H4 (cell line): Measurements from ENCODE around the gene SLC34A2. TPM values are rescaled to one million over a fixed set of nuclear protein-coding genes. Genes with fewer than 3 reads are reported as not detected.
"Not testable (repeated sequence)": the region's sequence is repeated elsewhere in the genome, so short reads cannot be mapped to it uniquely, and the experiment has no call there.

Experiments
- DNase-seq: peaks from one replicate; pipeline ENCODE4 v3.0.0-alpha.2; 2015; ENCODE audit warnings: low spot score
- total RNA-seq: library from RNA; depleted of rRNA; stranded (reverse); fragments of >200 nt; shearing (Covaris generic); gene quantifications from 2 replicates; pipeline ENCODE4 v1.2.3, GENCODE V29; 2014; rRNA removed

SLC34A2 gene, protein sequence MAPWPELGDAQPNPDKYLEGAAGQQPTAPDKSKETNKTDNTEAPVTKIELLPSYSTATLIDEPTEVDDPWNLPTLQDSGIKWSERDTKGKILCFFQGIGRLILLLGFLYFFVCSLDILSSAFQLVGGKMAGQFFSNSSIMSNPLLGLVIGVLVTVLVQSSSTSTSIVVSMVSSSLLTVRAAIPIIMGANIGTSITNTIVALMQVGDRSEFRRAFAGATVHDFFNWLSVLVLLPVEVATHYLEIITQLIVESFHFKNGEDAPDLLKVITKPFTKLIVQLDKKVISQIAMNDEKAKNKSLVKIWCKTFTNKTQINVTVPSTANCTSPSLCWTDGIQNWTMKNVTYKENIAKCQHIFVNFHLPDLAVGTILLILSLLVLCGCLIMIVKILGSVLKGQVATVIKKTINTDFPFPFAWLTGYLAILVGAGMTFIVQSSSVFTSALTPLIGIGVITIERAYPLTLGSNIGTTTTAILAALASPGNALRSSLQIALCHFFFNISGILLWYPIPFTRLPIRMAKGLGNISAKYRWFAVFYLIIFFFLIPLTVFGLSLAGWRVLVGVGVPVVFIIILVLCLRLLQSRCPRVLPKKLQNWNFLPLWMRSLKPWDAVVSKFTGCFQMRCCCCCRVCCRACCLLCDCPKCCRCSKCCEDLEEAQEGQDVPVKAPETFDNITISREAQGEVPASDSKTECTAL
- not detected in 2 replicates for total RNA-seq

- DNase-seq, result no peak
Measured at GRCh38 chr4:25654971-25655963, at the start of gene SLC34A2. Gene SLC34A2, plus strand, starts transcription at chr4:25655851. Its CDS starts 6,650 bp downstream, at chr4:25662501.

GRCh38 chr4:25608644-25609043, 47.0 kb upstream of the SLC34A2 start:
- no peak for DNase-seq

DNA sequence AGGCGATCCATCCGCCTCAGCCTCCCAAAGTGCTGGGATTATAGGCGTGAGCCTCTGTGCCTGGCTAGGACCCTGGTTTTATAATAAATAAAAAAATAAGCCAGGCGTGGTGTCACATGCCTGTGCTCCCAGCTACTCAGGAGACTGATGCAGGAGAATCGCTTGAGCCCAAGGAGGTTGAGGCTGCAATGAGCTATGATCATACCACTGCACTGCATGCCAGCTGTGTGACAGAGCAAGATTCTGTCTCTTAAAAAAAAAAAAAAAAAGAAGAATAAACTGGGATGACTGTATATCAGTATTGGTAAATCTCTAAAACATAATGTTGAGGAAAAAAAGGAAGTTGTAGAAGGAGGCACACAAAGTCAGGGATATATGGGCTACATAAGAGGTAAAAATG, 45.7 kb upstream of the SLC34A2 start:
- DNase-seq, result no peak

GRCh38 chr4:25613613-25614012, 42.0 kb upstream of the SLC34A2 start:
- DNase-seq, result not testable (repeated sequence)

GRCh38 chr4:25614807-25615206, 40.8 kb upstream of the SLC34A2 start:
- DNase-seq, result no peak

- DNase-seq, result no peak
Measured at GRCh38 chr4:25621027-25621930, 34.4 kb upstream of the SLC34A2 start.

- DNase-seq, result no peak
Measured at GRCh38 chr4:25624616-25625015, 31.0 kb upstream of the SLC34A2 start.

GRCh38 chr4:25628451-25628850, 27.2 kb upstream of the SLC34A2 start:
- DNase-seq, result no peak

- no peak for DNase-seq
Measured at GRCh38 chr4:25632135-25632534, 23.5 kb upstream of the SLC34A2 start.

DNA sequence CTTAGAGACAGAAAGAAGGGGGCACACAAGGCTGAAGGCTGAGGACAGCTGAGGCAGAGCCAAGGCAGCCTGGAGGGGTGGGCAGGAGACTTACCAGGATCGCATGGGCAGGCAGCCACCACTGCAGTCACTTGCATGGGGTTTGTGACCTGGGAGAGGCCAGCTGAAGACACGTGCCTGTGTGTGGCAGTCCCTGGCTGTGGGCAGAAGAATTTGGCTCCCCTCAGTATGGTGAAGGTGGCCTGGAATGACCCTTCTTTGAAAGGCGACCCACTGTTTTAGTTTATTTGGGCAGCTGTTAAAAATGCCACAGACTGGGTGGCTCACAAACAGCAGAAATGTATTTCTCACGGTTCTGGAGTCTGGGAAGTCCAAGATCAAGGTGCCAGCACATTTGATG, 22.1 kb upstream of the SLC34A2 start:
- no peak for DNase-seq

- no peak for DNase-seq
Measured at GRCh38 chr4:25635501-25635900, 20.1 kb upstream of the SLC34A2 start.

- DNase-seq, result no peak
Measured at GRCh38 chr4:25637581-25638220, 17.9 kb upstream of the SLC34A2 start.

DNA sequence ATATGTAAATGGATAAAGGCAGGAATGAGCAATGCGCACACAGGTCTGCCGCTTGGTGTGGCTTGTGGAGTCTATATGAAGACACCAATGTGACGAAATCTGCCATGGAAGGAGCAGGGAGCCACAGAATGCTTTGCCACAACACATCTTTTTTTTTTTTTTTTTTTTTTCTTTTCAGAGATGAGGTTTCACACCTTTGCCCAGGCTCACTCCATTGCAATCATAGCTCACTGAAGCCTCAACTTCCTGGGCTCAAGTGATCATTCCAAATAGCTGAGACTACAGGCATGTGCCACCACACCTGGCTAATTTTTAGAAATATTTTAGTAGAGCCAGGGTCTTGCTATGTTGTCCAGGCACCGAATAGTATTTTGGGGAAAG, 17.4 kb upstream of the SLC34A2 start:
- no peak for DNase-seq

- no peak for DNase-seq
Measured at GRCh38 chr4:25638806-25639205, 16.8 kb upstream of the SLC34A2 start.

- DNase-seq, result no peak
Measured at GRCh38 chr4:25650311-25650710, 5.3 kb upstream of the SLC34A2 start.

- no peak for DNase-seq
Measured at GRCh38 chr4:25651682-25652081, 4.0 kb upstream of the SLC34A2 start.

DNA sequence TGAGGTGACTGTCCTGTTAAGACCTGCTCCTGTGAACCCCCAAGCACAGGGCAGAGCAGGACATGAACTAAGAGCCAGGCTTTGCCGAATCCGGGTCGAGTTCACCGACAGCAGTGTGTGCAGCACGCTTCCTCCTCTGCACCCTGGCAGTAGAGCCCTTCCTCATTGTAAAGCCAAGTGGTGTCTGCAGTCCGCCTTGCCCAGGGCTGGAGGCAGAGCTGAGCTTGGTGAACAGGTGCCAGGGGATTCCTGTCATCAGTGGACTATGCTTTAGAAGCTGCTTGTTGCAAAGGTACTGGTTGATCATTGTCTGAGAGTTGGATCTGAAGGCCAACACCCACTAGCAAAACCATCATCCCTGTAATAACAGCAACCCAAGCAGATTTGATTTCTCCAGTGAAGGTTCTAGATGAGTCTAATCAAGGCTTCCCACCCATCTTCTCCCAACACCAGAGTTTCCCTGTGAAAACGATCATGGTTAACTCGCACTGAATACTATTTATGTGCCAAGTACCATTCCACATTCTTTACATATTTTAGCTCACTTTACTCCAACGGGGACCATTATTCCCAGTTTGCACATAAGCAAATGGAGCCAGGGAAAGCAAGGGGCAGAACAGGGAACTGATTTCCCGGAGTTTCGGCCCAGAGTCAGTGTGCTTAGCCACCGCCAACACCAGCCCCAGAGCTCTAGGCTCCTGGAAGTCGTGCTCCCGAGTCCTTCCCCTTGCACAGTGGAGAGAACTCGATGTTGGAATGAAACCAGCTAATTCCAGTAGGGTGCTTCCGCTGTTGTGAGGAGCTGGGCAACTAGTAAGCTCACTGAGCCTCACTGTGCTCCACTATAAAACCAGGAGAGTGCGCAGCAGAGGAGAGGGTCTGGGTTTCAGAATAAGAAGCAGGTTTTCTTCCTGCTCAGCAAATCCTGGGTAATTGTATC, 1.4 kb upstream of the SLC34A2 start:
- no peak for DNase-seq

DNA sequence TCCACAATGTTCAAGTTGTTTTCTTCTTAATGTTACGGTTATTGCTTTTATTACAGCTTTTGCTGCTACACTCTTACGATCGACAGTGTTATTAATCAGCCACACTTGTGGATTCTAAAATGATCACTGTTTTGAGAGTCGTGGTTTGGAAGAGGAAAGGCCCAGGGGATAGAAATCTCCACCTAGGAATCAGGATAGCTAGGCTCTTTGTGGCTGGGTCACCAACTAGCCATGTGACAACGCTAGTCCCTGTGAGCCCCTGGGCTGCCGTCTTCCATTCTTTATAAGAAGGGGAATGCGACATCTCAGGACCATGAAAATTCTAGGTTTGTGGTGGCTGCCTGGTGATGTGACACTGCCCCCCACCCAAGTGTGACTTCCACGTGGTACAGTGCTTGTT, 380 bp downstream of the SLC34A2 start:
- no peak for DNase-seq

GRCh38 chr4:25658357-25658771, 2.7 kb downstream of the SLC34A2 start:
- DNase-seq, result no peak
